Measurements from ENCODE around the gene KCNJ1.

DNA sequence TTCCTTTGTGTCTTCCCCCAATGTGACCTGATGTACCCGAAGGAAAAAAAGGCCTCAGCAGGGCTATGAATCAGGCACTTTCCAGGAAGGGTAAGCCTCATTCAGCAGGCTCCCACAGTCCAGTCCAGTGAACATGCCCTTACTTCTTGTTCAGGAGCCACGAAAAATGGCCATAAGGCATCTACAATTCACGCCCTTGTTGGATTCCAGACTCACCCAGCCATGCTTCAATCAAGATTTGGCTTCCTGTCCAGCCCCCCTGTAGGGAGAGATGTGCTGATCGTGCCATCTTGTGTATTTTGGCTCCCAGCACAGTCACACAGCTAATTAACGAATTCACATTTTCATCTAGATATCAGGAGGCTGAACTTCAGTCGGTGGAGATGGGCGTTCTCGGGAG is 14.1 kb upstream of the KCNJ1 start:
- TF ChIP-seq, protein P1, sequence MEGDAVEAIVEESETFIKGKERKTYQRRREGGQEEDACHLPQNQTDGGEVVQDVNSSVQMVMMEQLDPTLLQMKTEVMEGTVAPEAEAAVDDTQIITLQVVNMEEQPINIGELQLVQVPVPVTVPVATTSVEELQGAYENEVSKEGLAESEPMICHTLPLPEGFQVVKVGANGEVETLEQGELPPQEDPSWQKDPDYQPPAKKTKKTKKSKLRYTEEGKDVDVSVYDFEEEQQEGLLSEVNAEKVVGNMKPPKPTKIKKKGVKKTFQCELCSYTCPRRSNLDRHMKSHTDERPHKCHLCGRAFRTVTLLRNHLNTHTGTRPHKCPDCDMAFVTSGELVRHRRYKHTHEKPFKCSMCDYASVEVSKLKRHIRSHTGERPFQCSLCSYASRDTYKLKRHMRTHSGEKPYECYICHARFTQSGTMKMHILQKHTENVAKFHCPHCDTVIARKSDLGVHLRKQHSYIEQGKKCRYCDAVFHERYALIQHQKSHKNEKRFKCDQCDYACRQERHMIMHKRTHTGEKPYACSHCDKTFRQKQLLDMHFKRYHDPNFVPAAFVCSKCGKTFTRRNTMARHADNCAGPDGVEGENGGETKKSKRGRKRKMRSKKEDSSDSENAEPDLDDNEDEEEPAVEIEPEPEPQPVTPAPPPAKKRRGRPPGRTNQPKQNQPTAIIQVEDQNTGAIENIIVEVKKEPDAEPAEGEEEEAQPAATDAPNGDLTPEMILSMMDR (IDR thresholded peaks at IDR 0.05), result no peak
- no peak for TF ChIP-seq POLR2A (IDR thresholded peaks at IDR 0.05)
